NCI-H128 (cell line): ENCODE measurements around the gene TTC9.
A peak's percentile ranks its signal among the peaks of the same experiment; 100 is the strongest.

ENCODE experiments used
- DNase-seq: peaks from one replicate; lab custom pipeline; 2025; ENCODE audit not compliant: unreplicated experiment; lab: John Stamatoyannopoulos, UW

Gene TTC9

GRCh38 chr14:70641548-70642302 is at the start of gene TTC9:
TTC9 (plus strand) TSS chr14:70641916; CDS start chr14:70642130, 214 bp downstream.
- DNase-seq, result no peak

GRCh38 chr14:70594461-70594860 is 47.3 kb upstream of the TTC9 start:
- DNase-seq, result no peak

GRCh38 chr14:70595443-70596185 is 46.1 kb upstream of the TTC9 start:
- no peak for DNase-seq

GRCh38 chr14:70597731-70598130 is 44.0 kb upstream of the TTC9 start:
- DNase-seq, result no peak

GRCh38 chr14:70599345-70599744 is 42.4 kb upstream of the TTC9 start:
- no peak for DNase-seq

GRCh38 chr14:70600382-70601157 is 41.1 kb upstream of the TTC9 start, which contains the start of gene MED6:
MED6 (minus strand) TSS chr14:70600655; CDS start chr14:70600637, 18 bp downstream.
- DNase-seq, result peak; percentile 82

- DNase-seq, result no peak
These were observed 40.6 kb upstream of the TTC9 start for GRCh38 chr14:70601162-70601561.

GRCh38 chr14:70602254-70602653 is 39.5 kb upstream of the TTC9 start:
- no peak for DNase-seq

GRCh38 chr14:70611216-70611615 is 30.5 kb upstream of the TTC9 start:
- DNase-seq, result no peak

GRCh38 chr14:70616646-70617045 is 25.1 kb upstream of the TTC9 start:
- DNase-seq, result no peak

- DNase-seq, result no peak
These were observed 23.4 kb upstream of the TTC9 start for GRCh38 chr14:70618314-70618713.

GRCh38 chr14:70619708-70620107 is 22.0 kb upstream of the TTC9 start:
- DNase-seq, result no peak

GRCh38 chr14:70622111-70622712 is 19.5 kb upstream of the TTC9 start:
- no peak for DNase-seq

GRCh38 chr14:70624972-70625371 is 16.7 kb upstream of the TTC9 start:
- no peak for DNase-seq

GRCh38 chr14:70631948-70632347 is 9.8 kb upstream of the TTC9 start:
- DNase-seq, result no peak

GRCh38 chr14:70635971-70636595 is 5.6 kb upstream of the TTC9 start:
- DNase-seq, result no peak

GRCh38 chr14:70638416-70638815 is 3.3 kb upstream of the TTC9 start:
- no peak for DNase-seq

GRCh38 chr14:70640938-70641547 is 673 bp upstream of the TTC9 start:
- DNase-seq, result no peak

- no peak for DNase-seq
These were observed 853 bp downstream of the TTC9 start for GRCh38 chr14:70642303-70643235.
